Liver (tissue), 9 donors: ENCODE data around the gene PRDX1. TPM values are rescaled to one million over a fixed set of nuclear protein-coding genes. Genes with fewer than 3 reads are reported as not detected.

Source experiments
- DNase-seq: peaks from one replicate; pipeline ENCODE4 v3.0.0-alpha.2; 2017; ENCODE audit warnings: low spot score
- H3K27ac ChIP-seq, 2 donors: one replicate each; pipeline ENCODE4 v1.7.0; 2013; ENCODE audit warnings: inconsistent platforms in 2 of 2, low read length in 2 of 2, control low read depth in 1 of 2, low read depth in 1 of 2, mild to moderate bottlenecking in 1 of 2
- H3K27me3 ChIP-seq, 4 donors: one replicate each; pipeline versions ENCODE4 v1.6.1 to v1.7.0; 2013; ENCODE audit warnings: low read length in 3 of 4, inconsistent platforms in 1 of 4, mild to moderate bottlenecking in 1 of 4, moderate library complexity in 1 of 4; ENCODE audit not compliant: control insufficient read depth in 4 of 4, insufficient read depth in 4 of 4
- H3K36me3 ChIP-seq, 4 donors: one replicate each; pipeline versions ENCODE4 v1.6.1 to v1.7.0; 2013; ENCODE audit warnings: low read length in 3 of 4, mild to moderate bottlenecking in 3 of 4, low read depth in 1 of 4, moderate library complexity in 1 of 4; ENCODE audit not compliant: control insufficient read depth in 4 of 4, insufficient read depth in 3 of 4
- H3K4me1 ChIP-seq, 4 donors: one replicate each; pipeline versions ENCODE4 v1.6.1 to v1.7.0; 2013; ENCODE audit warnings: low read length in 3 of 4, mild to moderate bottlenecking in 3 of 4, moderate library complexity in 1 of 4; ENCODE audit not compliant: control insufficient read depth in 4 of 4, insufficient read depth in 4 of 4
- H3K4me3 ChIP-seq, 3 donors: one replicate each; pipeline versions ENCODE4 v1.6.1 to v1.7.0; 2013; ENCODE audit warnings: low read length in 3 of 3, control low read depth in 1 of 3, low read depth in 1 of 3, mild to moderate bottlenecking in 1 of 3
- H3K9ac ChIP-seq, 2 donors: one replicate each; pipeline ENCODE4 v1.7.0; 2013; ENCODE audit warnings: low read length in 2 of 2, mild to moderate bottlenecking in 2 of 2, moderate library complexity in 2 of 2, control low read depth in 1 of 2, low read depth in 1 of 2
- H3K9me3 ChIP-seq, 4 donors: one replicate each; pipeline versions ENCODE4 v1.6.1 to v1.7.0; 2013; ENCODE audit warnings: low read length in 3 of 4; ENCODE audit not compliant: control insufficient read depth in 4 of 4
- EGR1 ChIP-seq, 2 donors: IDR thresholded peaks; 2 replicates each; pipeline ENCODE4 v1.6.1; 2016 to 2018; ENCODE audit warnings: antibody characterized with exemption in 2 of 2, low read depth in 2 of 2
- FOXA1 ChIP-seq: IDR thresholded peaks from 2 replicates; pipeline ENCODE4 v1.6.1; 2016; ENCODE audit warnings: antibody characterized with exemption
- FOXA2 ChIP-seq: IDR thresholded peaks from 2 replicates; pipeline ENCODE4 v1.6.1; 2016; ENCODE audit warnings: antibody characterized with exemption
- GABPA ChIP-seq, 2 donors: IDR thresholded peaks in 1 of 2; conservative IDR thresholded peaks in 1 of 2; 2 replicates each; pipeline ENCODE4 v1.6.1; 2016; ENCODE audit warnings: antibody characterized with exemption in 2 of 2, mild to moderate bottlenecking in 1 of 2, moderate library complexity in 1 of 2
- HNF4A ChIP-seq, 2 donors: conservative IDR thresholded peaks; 2 replicates each; pipeline ENCODE4 v1.6.1; 2016; ENCODE audit warnings: antibody characterized with exemption in 2 of 2, mild to moderate bottlenecking in 2 of 2
- JUND ChIP-seq, 2 donors: IDR thresholded peaks; 2 replicates each; pipeline ENCODE4 v1.6.1; 2016; ENCODE audit warnings: antibody characterized with exemption in 2 of 2
- NR2F2 ChIP-seq: IDR thresholded peaks from 2 replicates; pipeline ENCODE4 v1.6.1; 2016; ENCODE audit warnings: antibody characterized with exemption
- RAD21 ChIP-seq, 2 donors: IDR thresholded peaks; 2 replicates each; pipeline ENCODE4 v1.6.1; 2016; ENCODE audit warnings: antibody characterized with exemption in 2 of 2, mild to moderate bottlenecking in 2 of 2
- RXRA ChIP-seq, 2 donors: IDR thresholded peaks; 2 replicates each; pipeline ENCODE4 v1.6.1; 2017 to 2018; ENCODE audit warnings: antibody characterized with exemption in 2 of 2, mild to moderate bottlenecking in 1 of 2
- SP1 ChIP-seq: IDR thresholded peaks from 2 replicates; pipeline ENCODE4 v1.6.1; 2018; ENCODE audit warnings: antibody characterized with exemption, mild to moderate bottlenecking
- TAF1 ChIP-seq: conservative IDR thresholded peaks from 2 replicates; pipeline ENCODE4 v1.6.1; 2016; ENCODE audit warnings: antibody characterized with exemption, mild to moderate bottlenecking
- YY1 ChIP-seq: IDR thresholded peaks from 2 replicates; pipeline ENCODE4 v1.6.1; 2016; ENCODE audit warnings: antibody characterized with exemption, mild to moderate bottlenecking
- WGBS: extraction: QIAGEN DNeasy Blood & Tissue Kit; methylation state at CpG from one replicate; pipeline ENCODE4 v1.1.7; 2013; 5-methylcytosine and 5-hydroxymethylcytosine counted together
- polyA plus RNA-seq, 2 donors: library from polyadenylated mRNA; stranded (reverse) in 1 of 2; unstranded in 1 of 2; fragments of 200-250 nt in 1 of 2; fragments of >200 nt in 1 of 2; fragmentation: Nextera tagmentation in 1 of 2; extraction: Ambion mirVana in 1 of 2; gene quantifications; one replicate each; pipeline versions ENCODE4 v1.2.1 to v1.2.3, GENCODE V29; 2013 to 2015
- total RNA-seq, 2 donors: library from RNA; depleted of rRNA; stranded (reverse); fragments of >200 nt; gene quantifications; one replicate each; pipeline ENCODE4 v1.2.3, GENCODE V29; 2014
- TF ChIP-seq, protein P1 (sequence below): IDR thresholded peaks from 2 replicates; pipeline ENCODE4 v1.6.1; 2016; ENCODE audit warnings: antibody characterized with exemption
- TF ChIP-seq, protein P2 (sequence below): IDR thresholded peaks from 2 replicates; pipeline ENCODE4 v1.6.1; 2016; ENCODE audit warnings: antibody characterized with exemption
- TF ChIP-seq, protein P3 (sequence below): IDR thresholded peaks from 2 replicates; pipeline ENCODE4 v1.6.1; 2016; ENCODE audit warnings: antibody characterized with exemption, mild to moderate bottlenecking
- TF ChIP-seq, protein P4 (sequence below): IDR thresholded peaks from 2 replicates; pipeline ENCODE4 v1.6.1; 2016; ENCODE audit warnings: antibody characterized with exemption
- TF ChIP-seq, protein P5 (sequence below): fragments of 150-350 bp; IDR thresholded peaks from 2 replicates; pipeline ENCODE4 v1.5.1; 2017; ENCODE audit warnings: improper control_type of control experiment, low read depth, low read length; ENCODE audit not compliant: missing input control
- donor health status: healthy.
- donor health status: healthy.
- donor health status: healthy.
- donor health status: healthy.
- donor health status: healthy.

PRDX1 gene
- total and polyA plus RNA-seq, 4 donors, result 270 to 623 (median 397) TPM

DNA sequence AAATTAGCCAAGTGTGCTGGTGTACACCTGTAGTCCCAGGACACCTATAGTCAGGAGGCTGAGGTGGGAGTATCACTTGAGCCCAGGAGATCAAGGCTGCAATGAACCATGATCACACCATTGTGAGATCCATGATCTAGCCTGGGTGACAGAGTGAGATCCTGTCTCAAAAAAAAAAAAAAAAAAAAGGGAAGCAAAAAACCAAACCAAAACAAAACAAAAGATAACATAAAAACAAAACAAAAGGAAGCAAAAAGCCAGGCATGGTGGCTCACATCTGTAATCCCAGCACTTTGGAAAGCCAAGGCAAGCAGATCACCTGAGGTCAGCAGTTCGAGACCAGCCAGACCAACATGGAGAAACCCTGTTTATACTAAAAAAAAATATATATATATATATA, 19.5 kb upstream of the PRDX1 start:
- WGBS, result 90% methylated on average over 1 of the region's 1 CpG

DNA sequence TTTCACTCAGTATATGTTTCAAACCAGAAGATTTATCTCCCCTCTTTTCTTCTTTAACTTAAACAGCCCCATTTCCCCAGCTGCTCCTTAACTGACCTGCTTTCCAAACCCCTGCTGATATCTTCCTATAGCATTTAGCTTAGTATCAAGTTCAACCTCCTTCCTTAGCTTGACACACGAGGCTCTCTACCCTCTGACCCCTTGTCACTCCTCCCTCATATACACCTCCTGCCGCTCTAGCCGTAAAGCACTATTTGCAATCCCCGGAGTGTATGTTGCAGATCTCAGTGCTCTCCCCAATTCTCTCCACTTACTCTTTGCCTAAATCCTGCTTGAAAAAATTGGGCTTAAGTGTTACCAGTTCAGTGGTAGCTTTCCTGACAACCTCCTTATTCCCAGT, 15.2 kb upstream of the PRDX1 start:
- no peak for DNase-seq
- no peaks in the 10 kb centered on the region for H3K9me3 ChIP-seq
- H3K36me3 ChIP-seq, result no peaks in the 10 kb centered on the region
- WGBS, result 78% methylated on average over 4 of the region's 4 CpGs
- H3K4me1 ChIP-seq, result peaks cover 0 to 19% (median 16%) of the 10 kb centered on the region in 4 donors
- H3K4me3 ChIP-seq, result no peak overlapping the region
- no peak overlapping the region for H3K9ac ChIP-seq
- no peaks in the 10 kb centered on the region for H3K27me3 ChIP-seq
- no peak for TF ChIP-seq JUND (IDR thresholded peaks at IDR 0.05)
- TF ChIP-seq, protein P1, sequence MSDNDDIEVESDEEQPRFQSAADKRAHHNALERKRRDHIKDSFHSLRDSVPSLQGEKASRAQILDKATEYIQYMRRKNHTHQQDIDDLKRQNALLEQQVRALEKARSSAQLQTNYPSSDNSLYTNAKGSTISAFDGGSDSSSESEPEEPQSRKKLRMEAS, result no peak
- TF ChIP-seq, protein P2, sequence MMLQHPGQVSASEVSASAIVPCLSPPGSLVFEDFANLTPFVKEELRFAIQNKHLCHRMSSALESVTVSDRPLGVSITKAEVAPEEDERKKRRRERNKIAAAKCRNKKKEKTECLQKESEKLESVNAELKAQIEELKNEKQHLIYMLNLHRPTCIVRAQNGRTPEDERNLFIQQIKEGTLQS, result no peak
- no peak for TF ChIP-seq SP1
- no peak for TF ChIP-seq GABPA (IDR thresholded peaks at IDR 0.05 in 1 of 2, conservative IDR thresholded peaks at IDR 0.05 in 1 of 2)
- TF ChIP-seq FOXA1, result no peak
- TF ChIP-seq TAF1, result no peak
- TF ChIP-seq RAD21 (IDR thresholded peaks at IDR 0.05), result no peak
- TF ChIP-seq, protein P3, sequence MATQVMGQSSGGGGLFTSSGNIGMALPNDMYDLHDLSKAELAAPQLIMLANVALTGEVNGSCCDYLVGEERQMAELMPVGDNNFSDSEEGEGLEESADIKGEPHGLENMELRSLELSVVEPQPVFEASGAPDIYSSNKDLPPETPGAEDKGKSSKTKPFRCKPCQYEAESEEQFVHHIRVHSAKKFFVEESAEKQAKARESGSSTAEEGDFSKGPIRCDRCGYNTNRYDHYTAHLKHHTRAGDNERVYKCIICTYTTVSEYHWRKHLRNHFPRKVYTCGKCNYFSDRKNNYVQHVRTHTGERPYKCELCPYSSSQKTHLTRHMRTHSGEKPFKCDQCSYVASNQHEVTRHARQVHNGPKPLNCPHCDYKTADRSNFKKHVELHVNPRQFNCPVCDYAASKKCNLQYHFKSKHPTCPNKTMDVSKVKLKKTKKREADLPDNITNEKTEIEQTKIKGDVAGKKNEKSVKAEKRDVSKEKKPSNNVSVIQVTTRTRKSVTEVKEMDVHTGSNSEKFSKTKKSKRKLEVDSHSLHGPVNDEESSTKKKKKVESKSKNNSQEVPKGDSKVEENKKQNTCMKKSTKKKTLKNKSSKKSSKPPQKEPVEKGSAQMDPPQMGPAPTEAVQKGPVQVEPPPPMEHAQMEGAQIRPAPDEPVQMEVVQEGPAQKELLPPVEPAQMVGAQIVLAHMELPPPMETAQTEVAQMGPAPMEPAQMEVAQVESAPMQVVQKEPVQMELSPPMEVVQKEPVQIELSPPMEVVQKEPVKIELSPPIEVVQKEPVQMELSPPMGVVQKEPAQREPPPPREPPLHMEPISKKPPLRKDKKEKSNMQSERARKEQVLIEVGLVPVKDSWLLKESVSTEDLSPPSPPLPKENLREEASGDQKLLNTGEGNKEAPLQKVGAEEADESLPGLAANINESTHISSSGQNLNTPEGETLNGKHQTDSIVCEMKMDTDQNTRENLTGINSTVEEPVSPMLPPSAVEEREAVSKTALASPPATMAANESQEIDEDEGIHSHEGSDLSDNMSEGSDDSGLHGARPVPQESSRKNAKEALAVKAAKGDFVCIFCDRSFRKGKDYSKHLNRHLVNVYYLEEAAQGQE, result no peak
- no peak for TF ChIP-seq FOXA2
- TF ChIP-seq HNF4A (conservative IDR thresholded peaks at IDR 0.05), result no peak
- no peak for TF ChIP-seq YY1
- no peak for TF ChIP-seq EGR1 (IDR thresholded peaks at IDR 0.05; ENCODE audit: low read depth in 2 of 2)
- TF ChIP-seq NR2F2, result no peak
- TF ChIP-seq RXRA (IDR thresholded peaks at IDR 0.05), result no peak
- TF ChIP-seq, protein P4, sequence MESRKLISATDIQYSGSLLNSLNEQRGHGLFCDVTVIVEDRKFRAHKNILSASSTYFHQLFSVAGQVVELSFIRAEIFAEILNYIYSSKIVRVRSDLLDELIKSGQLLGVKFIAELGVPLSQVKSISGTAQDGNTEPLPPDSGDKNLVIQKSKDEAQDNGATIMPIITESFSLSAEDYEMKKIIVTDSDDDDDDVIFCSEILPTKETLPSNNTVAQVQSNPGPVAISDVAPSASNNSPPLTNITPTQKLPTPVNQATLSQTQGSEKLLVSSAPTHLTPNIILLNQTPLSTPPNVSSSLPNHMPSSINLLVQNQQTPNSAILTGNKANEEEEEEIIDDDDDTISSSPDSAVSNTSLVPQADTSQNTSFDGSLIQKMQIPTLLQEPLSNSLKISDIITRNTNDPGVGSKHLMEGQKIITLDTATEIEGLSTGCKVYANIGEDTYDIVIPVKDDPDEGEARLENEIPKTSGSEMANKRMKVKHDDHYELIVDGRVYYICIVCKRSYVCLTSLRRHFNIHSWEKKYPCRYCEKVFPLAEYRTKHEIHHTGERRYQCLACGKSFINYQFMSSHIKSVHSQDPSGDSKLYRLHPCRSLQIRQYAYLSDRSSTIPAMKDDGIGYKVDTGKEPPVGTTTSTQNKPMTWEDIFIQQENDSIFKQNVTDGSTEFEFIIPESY, result no peak
- TF ChIP-seq, protein P5, sequence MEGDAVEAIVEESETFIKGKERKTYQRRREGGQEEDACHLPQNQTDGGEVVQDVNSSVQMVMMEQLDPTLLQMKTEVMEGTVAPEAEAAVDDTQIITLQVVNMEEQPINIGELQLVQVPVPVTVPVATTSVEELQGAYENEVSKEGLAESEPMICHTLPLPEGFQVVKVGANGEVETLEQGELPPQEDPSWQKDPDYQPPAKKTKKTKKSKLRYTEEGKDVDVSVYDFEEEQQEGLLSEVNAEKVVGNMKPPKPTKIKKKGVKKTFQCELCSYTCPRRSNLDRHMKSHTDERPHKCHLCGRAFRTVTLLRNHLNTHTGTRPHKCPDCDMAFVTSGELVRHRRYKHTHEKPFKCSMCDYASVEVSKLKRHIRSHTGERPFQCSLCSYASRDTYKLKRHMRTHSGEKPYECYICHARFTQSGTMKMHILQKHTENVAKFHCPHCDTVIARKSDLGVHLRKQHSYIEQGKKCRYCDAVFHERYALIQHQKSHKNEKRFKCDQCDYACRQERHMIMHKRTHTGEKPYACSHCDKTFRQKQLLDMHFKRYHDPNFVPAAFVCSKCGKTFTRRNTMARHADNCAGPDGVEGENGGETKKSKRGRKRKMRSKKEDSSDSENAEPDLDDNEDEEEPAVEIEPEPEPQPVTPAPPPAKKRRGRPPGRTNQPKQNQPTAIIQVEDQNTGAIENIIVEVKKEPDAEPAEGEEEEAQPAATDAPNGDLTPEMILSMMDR, result no peak
- H3K27ac ChIP-seq, result no peak overlapping the region

More for the DNA sequence above, 19.5 kb upstream of the PRDX1 start:
- H3K9ac ChIP-seq, result no peak overlapping the region
- no peak overlapping the region for H3K4me3 ChIP-seq
- H3K36me3 ChIP-seq, result no peaks in the 10 kb centered on the region
- H3K4me1 ChIP-seq, result peaks cover 12 to 51% (median 42%) of the 10 kb centered on the region in 4 donors
- H3K27ac ChIP-seq, result no peak overlapping the region
- H3K9me3 ChIP-seq, result no peaks in the 10 kb centered on the region
- H3K27me3 ChIP-seq, result no peaks in the 10 kb centered on the region
- TF ChIP-seq GABPA (IDR thresholded peaks at IDR 0.05 in 1 of 2, conservative IDR thresholded peaks at IDR 0.05 in 1 of 2), result no peak
- no peak for TF ChIP-seq NR2F2
- no peak for DNase-seq
